SK-N-MC (cell line): ENCODE data around the gene MCRS1.
"Not testable (repeated sequence)": the region's sequence is repeated elsewhere in the genome, so short reads cannot be mapped to it uniquely, and the experiment has no call there.

Experiments
- DNase-seq: peaks from one replicate; pipeline ENCODE4 v3.0.0-alpha.2; 2011; ENCODE audit warnings: low read depth, low spot score
- H3K27ac ChIP-seq: fragments of 200-600 bp; sonication (generic); 2 replicates; pipeline ENCODE4 v1.5.1; 2016; ENCODE audit warnings: mixed run types
- H3K36me3 ChIP-seq: fragments of 200-600 bp; sonication (generic); 2 replicates; pipeline ENCODE4 v1.6.1; 2017; ENCODE audit warnings: antibody characterized with exemption, low read length, mixed read lengths; ENCODE audit not compliant: insufficient read depth
- H3K4me3 ChIP-seq: fragments of 200-600 bp; sonication (generic); 2 replicates; pipeline ENCODE4 v1.5.1; 2016
- H3K9ac ChIP-seq: fragments of 200-600 bp; sonication (generic); 2 replicates; pipeline ENCODE4 v1.8.0; 2017; ENCODE audit warnings: mixed run types, mixed read lengths; ENCODE audit not compliant: insufficient read length
- H3K9me3 ChIP-seq: fragments of 200-600 bp; sonication (generic); 2 replicates; pipeline ENCODE4 v1.6.1; 2017; ENCODE audit warnings: low read depth, mild to moderate bottlenecking, antibody characterized with exemption, low read length, moderate library complexity, mixed read lengths
- EZH2 ChIP-seq: fragments of 200-600 bp; sonication (generic); IDR thresholded peaks from one replicate; pipeline ENCODE4 v1.6.1; 2017; ENCODE audit warnings: antibody characterized with exemption
- FOXP2 ChIP-seq: optimal IDR thresholded peaks from 2 replicates; pipeline ENCODE3; 2011; ENCODE audit warnings: mild to moderate bottlenecking, moderate library complexity; ENCODE audit not compliant: insufficient read depth; ENCODE audit errors: extremely low read length, control extremely low read depth
- POLR2AphosphoS5 ChIP-seq: IDR thresholded peaks from 2 replicates; pipeline ENCODE4 v1.6.1; 2012; ENCODE audit warnings: mild to moderate bottlenecking, low read depth, low read length, borderline replicate concordance

Gene MCRS1

DNA sequence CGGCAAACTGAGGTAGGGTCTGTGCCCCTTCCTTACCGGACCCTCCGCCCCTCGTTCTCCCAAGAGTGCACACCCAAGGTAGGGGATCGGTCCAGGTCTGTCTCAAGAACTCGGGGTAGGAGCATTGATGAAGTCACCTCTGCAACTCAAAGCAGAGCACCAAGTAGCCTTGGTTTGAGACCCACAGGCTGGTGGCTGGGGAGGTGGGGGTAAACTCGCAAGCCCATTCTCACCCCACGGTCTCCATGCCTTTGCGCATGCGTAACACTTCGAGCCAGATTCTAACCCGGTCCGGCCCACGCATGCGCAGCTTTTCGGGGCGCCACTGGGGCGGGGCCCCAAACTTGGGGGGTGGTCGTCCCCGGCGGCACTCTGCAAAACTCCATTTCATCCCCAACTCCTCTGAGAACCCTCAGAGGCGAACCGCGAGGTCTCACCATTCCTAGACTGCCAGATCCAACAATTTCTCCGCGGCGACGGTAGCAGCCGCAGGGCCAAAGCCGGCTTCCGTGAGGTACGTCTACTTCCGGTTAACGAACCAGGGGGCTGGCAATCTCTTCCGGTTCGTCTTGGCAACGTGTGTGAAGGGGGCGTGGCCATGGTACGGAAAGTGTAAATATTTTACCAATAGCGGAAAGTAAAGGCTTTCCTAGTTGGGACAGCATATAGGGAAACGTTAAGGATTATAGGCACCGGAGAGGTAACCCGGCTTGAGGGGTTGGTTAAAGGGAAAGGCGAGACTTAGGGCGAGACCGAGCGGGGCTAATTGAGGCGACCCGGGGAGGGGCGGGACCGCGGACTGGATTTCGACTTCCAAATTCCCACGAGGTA lies at the start of gene MCRS1:
Gene MCRS1 (minus strand): TSS at position 532 of the 831 bp plus-strand sequence. CDS start 1,411 bp downstream, outside the sequence.
- peak; percentile 76 for DNase-seq
- TF ChIP-seq POLR2AphosphoS5 = peak; percentile 86
- no peak for TF ChIP-seq EZH2
- H3K9ac ChIP-seq = peak within 1 kb of the TSS; percentile 85
- H3K9me3 ChIP-seq = no peaks in the 10 kb centered on the region
- H3K36me3 ChIP-seq = peaks cover 29% of the 10 kb centered on the region
- H3K4me3 ChIP-seq = peak within 1 kb of the TSS; percentile 91
- peak within 1 kb of the TSS; percentile 94 for H3K27ac ChIP-seq

DNA sequence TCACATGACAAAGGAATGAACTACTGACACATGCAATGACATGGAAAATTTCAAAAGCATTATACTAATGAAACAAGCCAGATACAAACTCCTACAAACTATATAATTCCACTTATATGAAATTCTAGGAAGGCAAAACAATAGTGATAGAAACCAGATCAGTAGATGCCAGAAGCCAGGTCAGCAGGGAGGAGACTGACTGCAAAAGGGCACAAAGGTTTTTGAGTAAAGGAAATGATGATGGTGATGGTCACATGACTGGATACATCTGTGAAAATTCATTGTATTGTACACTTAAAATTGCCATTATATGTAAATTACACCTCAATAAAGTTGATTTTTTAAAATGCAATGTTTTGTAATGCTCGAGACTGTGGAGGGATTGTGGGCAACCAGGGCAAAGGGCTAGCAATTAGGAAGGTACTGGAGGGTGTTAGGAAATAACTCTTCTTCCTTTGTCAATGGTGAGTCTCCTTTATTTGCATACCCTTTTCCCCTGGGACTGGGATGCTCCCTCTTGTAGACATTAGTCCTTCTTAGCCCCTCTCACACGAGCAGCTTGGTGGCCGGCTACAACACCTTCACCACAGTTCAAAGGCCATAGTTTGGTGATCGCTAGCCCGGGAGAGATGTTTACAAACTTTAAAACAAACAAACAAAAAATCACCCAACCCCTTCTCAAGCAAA lies 48.7 kb upstream of the MCRS1 start:
- Histone ChIP-seq H3K4me3 (no peak overlapping the region), H3K9ac (no peak overlapping the region), H3K27ac (no peak overlapping the region), H3K36me3 (no peaks in the 10 kb centered on the region), H3K9me3 (no peaks in the 10 kb centered on the region)
- DNase-seq = no peak
- TF ChIP-seq EZH2 = no peak
- no peak for TF ChIP-seq POLR2AphosphoS5
- TF ChIP-seq FOXP2 = no peak

- Histone ChIP-seq H3K9ac (no peak overlapping the region), H3K27ac (no peak overlapping the region), H3K36me3 (no peaks in the 10 kb centered on the region), H3K9me3 (no peaks in the 10 kb centered on the region), H3K4me3 (no peak overlapping the region)
- TF ChIP-seq FOXP2 = no peak
- TF ChIP-seq POLR2AphosphoS5 = no peak
- no peak for TF ChIP-seq EZH2
- no peak for DNase-seq
Observed at GRCh38 chr12:49615725-49616124, 47.8 kb upstream of the MCRS1 start.

DNA sequence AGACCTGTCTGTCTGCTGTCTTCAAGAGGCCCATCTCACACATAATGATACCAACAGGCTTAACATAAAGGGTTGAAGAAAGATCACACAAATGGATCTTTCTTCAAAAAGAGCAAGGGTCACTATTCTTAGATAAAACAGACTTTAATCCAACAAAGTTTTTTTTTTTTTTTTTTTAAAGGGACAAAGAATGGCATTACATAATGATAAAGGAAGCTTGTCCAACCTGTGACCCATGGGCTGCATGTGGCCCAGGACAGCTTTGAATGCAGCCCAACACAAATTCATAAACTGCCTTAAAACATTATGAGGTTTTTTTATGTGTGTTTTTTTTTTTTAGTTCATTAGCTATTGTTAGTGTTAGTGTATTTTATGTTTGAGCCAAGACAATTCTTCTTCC lies 44.3 kb upstream of the MCRS1 start:
- TF ChIP-seq FOXP2 (no peak), EZH2 (no peak)
- H3K27ac ChIP-seq = no peak overlapping the region
- no peak overlapping the region for H3K9ac ChIP-seq
- H3K36me3 ChIP-seq = no peaks in the 10 kb centered on the region
- no peaks in the 10 kb centered on the region for H3K9me3 ChIP-seq
- no peak for DNase-seq
- H3K4me3 ChIP-seq = no peak overlapping the region

DNA sequence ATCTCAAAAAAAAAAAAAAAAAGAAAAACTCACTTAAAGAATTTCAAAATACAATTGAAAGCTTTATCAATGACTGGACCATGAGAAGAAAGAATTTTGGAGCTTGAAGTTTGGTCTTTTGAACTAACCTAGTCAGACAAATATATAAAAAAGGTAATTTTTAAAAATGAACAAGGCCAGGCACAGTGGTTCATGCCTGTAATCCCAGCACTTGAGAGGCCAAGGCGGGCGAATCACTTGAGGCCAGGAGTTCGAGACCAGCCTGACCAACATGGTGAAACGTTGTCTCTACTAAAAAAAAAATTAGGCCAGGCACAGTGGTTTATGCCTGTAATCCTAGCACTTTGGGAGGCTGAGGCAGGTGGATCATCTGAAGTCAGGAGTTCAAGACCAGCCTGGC lies 42.8 kb upstream of the MCRS1 start:
- H3K9ac ChIP-seq, H3K4me3 ChIP-seq, H3K9me3 ChIP-seq, DNase-seq, H3K27ac ChIP-seq, H3K36me3 ChIP-seq: not testable (repeated sequence)

DNA sequence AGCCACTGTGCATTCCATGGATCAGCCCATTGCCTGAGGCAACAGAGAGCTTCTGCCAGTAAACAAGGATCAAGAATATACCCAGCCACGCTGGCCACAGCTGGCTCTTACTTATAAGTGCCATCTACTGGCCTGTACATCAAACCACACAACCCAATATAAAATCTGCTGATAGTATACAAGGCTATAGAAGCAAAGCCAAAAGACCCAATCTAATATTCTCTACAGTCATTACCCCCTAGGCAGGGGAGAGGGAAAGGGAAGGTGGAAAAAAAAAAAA lies 41.9 kb upstream of the MCRS1 start:
- TF ChIP-seq POLR2AphosphoS5 (no peak), FOXP2 (no peak), EZH2 (no peak)
- no peak overlapping the region for H3K9ac ChIP-seq
- no peaks in the 10 kb centered on the region for H3K36me3 ChIP-seq
- H3K4me3 ChIP-seq = no peak overlapping the region
- no peaks in the 10 kb centered on the region for H3K9me3 ChIP-seq
- H3K27ac ChIP-seq = no peak overlapping the region
- no peak for DNase-seq

DNA sequence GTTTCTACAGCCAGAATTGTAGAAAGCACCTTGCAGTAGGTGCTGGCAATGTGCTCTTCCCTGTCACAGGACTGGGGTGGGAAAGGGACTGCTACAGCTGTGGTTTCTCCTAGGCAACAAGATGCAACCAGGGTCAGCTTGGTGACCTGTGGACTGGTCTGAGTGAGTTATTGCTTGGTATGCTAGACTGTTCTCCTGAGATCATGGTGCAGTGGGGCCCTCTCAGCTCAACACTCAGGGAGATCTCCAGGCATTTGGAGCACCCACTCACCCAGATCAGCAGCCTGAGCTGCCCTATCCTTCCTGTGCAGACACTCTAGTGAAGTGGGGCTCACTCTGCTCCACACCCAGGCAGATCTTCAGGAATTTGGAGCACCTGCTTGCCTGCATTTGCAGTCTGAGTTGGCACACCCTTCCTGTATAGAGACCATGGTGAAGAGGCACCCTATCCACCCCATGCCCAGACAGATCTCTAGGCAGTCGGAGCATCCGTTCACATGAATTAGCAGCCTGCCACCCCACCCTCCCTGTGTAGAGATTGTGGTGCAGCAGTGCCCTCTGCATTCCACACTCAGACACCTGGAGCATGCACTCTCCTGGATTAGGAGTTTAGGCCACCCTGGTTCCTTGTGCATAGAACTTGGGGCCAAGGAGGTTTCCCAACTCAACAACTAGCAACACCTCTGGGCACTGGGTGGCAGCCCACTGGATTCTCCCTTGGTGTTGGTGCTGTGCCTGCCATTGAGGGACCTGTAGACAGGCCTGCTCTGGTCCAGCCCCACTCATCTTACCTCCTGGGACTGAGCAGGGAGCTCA lies 41.3 kb upstream of the MCRS1 start:
- no peak for DNase-seq
- H3K9ac ChIP-seq = no peak overlapping the region
- H3K36me3 ChIP-seq = no peaks in the 10 kb centered on the region
- H3K27ac ChIP-seq = no peak overlapping the region
- H3K4me3 ChIP-seq = no peak overlapping the region
- no peaks in the 10 kb centered on the region for H3K9me3 ChIP-seq
- no peak for TF ChIP-seq POLR2AphosphoS5
- no peak for TF ChIP-seq FOXP2
- TF ChIP-seq EZH2 = no peak

DNA sequence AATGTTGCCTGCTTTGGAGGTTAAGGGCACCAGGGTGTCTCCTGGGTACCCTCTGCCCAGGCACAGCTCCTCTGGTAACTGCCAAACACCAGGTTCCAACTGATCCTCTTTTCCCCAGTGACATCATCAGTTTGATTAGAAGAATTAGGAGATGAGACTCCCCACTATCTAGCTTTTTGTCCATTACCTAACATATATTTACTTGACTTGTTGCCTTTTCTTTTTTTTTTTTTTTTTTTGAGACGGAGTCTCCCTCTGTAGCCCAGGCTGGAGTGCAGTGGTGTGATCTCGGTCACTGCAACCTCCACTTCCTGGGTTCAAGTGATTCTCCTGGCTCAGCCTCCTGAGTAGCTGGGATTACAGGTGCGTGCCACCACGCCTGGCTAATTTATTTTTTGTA lies 37.6 kb upstream of the MCRS1 start, which contains the start of gene FAM186B:
Gene FAM186B (minus strand): TSS at position 101 of the 400 bp plus-strand sequence. CDS start 162 bp downstream, outside the sequence.
- Histone ChIP-seq H3K27ac (peak within 1 kb of the TSS; percentile 42), H3K9ac (peak within 1 kb of the TSS; percentile 29), H3K4me3 (peak within 1 kb of the TSS; percentile 54)
- not testable (repeated sequence) for DNase-seq, H3K9me3 ChIP-seq, H3K36me3 ChIP-seq
